ENCODE results near the gene ADARB1.

- no peak for TF ChIP-seq CTCF (IDR thresholded peaks at IDR 0.05; ENCODE audit: poor library complexity)
- TF ChIP-seq EZH2phosphoT487 (IDR thresholded peaks at IDR 0.05; ENCODE audit: low read depth, severe bottlenecking, unreplicated experiment): no peak
- no peak for TF ChIP-seq EZH2 (IDR thresholded peaks at IDR 0.05; ENCODE audit: borderline replicate concordance)
These were observed 101.8 kb downstream of the ADARB1 start for GRCh38 chr21:45176141-45176540.
